HG02678 (cell line): ENCODE measurements around the gene PCDHGA1.
A peak's percentile ranks its signal among the peaks of the same experiment; 100 is the strongest.

Source experiments
- ATAC-seq: cut with Tn5 transposase; IDR thresholded peaks from one replicate; pipeline ENCODE4 v1.9.1; 2021; ENCODE audit warnings: mild to moderate bottlenecking, moderate library complexity; ENCODE audit not compliant: unreplicated experiment

PCDHGA1 gene

GRCh38 chr5:141439411-141440141, 109.3 kb downstream of the PCDHGA1 start:
- ATAC-seq, result no peak

GRCh38 chr5:141440341-141440740, 110.0 kb downstream of the PCDHGA1 start:
- ATAC-seq, result no peak

DNA sequence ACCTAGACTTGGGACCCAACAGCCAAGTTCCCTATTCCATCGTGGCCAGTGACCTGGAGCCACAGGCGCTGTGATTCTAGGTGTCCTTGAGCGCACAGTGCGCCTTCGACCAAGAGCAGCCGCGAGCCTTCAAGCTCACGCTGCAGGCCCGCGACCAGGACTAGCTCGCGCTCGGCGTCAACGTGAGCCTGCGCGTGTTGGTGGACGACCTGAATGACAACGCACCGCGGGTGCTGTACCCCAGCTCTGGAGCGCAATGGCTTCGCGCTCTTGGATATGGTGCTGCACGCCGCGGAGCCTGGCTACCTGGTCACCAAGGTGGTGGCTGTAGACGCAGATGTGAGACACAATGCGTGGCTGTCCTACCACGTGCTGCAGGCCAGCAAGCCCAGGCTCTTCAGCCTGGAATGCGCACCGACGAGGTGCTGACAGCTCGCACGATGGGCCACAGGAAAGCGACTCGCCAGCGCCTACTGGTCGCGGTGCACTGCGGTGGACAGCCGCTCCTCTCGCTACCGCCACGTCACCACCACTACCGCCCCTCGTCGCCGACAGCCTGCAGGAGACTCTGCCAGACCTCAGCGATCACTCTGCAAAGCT, 111.4 kb downstream of the PCDHGA1 start:
- no peak for ATAC-seq

GRCh38 chr5:141465351-141465750, 135.0 kb downstream of the PCDHGA1 start:
- no peak for ATAC-seq

GRCh38 chr5:141475625-141476131, 145.4 kb downstream of the PCDHGA1 start, which contains the start of gene PCDHGC3:
Gene PCDHGC3, plus strand, starts transcription at chr5:141475966. Its CDS starts 151 bp downstream, at chr5:141476117.
- peak; percentile 98 for ATAC-seq

GRCh38 chr5:141476132-141476911, 146.0 kb downstream of the PCDHGA1 start:
- ATAC-seq, result peak; percentile 19

GRCh38 chr5:141477044-141477575, 146.8 kb downstream of the PCDHGA1 start:
- no peak for ATAC-seq

GRCh38 chr5:141477815-141478214, 147.5 kb downstream of the PCDHGA1 start:
- ATAC-seq, result no peak

DNA sequence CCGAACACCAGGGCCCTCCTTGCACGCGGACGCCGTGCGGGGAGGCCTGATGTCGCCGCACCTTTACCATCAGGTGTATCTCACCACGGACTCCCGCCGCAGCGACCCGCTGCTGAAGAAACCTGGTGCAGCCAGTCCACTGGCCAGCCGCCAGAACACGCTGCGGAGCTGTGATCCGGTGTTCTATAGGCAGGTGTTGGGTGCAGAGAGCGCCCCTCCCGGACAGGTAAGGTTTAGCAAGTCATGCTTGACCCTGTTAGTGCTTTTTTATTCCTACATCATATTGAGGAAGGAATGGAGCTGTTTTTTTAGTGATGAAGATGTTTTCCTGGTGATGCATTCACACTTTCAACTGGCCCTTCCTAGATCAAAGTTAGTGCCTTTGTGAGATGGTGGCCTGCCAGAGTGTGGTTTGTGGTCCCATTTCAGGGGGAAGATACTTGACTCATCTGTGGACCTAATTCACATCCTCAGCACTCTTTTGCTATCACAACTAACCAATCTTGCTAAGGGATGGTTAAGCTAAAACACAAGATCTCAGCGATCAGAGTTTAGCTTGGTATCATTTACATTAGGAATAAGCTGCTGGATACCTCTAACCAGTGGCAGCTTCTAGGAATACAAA, 148.1 kb downstream of the PCDHGA1 start:
- no peak for ATAC-seq

GRCh38 chr5:141479776-141480175, 149.5 kb downstream of the PCDHGA1 start:
- ATAC-seq, result no peak

- ATAC-seq, result no peak
Measured at GRCh38 chr5:141483902-141484301, 153.6 kb downstream of the PCDHGA1 start.

- ATAC-seq, result no peak
Measured at GRCh38 chr5:141484310-141484640, 154.0 kb downstream of the PCDHGA1 start.

- ATAC-seq, result peak; percentile 70
Measured at GRCh38 chr5:141484641-141485311, 154.5 kb downstream of the PCDHGA1 start, which contains the start of gene PCDHGC4. Gene PCDHGC4, plus strand, starts transcription at chr5:141485030. Its CDS starts 144 bp downstream, at chr5:141485174.

DNA sequence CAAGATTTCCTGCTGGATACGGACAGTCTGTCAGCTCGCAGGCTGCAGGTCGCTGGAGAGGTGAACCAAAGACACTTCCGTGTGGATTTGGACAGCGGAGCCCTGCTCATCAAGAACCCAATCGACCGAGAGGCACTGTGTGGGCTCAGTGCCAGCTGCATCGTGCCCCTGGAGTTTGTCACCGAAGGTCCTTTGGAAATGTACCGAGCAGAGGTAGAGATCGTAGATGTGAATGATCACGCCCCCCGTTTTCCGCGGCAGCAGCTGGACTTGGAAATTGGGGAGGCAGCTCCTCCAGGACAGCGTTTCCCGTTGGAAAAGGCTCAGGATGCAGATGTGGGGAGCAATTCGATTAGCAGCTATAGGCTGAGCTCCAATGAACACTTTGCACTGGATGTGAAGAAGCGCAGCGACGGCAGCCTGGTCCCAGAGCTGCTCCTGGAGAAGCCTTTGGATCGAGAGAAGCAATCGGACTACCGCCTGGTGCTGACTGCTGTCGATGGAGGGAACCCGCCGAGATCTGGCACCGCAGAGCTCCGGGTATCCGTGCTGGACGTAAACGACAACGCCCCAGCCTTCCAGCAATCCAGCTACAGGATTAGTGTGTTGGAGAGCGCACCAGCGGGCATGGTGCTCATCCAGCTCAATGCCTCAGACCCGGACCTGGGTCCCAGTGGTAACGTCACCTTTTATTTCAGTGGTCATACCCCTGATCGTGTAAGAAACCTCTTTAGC, 155.2 kb downstream of the PCDHGA1 start:
- peak; percentile 25 for ATAC-seq

DNA sequence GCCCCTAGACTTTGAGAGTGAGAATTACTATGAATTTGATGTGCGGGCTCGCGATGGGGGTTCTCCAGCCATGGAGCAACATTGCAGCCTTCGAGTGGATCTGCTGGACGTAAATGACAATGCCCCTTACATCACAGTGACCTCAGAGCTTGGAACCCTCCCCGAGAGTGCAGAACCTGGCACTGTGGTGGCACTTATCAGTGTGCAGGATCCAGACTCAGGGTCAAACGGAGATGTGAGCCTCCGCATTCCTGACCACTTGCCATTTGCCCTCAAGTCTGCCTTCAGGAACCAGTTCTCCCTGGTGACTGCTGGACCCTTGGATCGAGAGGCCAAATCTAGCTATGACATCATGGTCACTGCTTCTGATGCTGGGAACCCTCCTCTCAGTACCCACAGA, 155.8 kb downstream of the PCDHGA1 start:
- no peak for ATAC-seq

DNA sequence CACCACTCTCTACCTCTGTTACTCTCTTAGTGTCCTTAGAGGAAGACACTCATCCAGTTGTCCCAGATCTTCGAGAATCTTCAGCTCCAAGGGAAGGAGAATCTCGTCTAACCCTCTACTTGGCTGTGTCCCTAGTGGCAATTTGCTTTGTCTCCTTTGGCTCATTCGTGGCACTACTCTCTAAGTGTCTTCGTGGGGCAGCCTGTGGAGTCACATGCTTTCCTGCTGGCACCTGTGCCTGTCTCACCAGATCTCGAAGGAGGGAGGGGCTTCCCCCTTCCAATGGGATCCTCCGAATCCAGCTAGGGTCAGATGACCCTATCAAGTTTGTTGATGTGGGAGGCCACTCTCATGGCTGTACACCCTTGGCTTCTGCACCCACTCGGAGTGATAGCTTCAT, 156.8 kb downstream of the PCDHGA1 start:
- no peak for ATAC-seq

GRCh38 chr5:141488591-141489561, 158.6 kb downstream of the PCDHGA1 start, which contains the start of gene PCDHGC5:
Gene PCDHGC5, plus strand, starts transcription at chr5:141489081. Its CDS starts 160 bp downstream, at chr5:141489241.
- ATAC-seq, result no peak

DNA sequence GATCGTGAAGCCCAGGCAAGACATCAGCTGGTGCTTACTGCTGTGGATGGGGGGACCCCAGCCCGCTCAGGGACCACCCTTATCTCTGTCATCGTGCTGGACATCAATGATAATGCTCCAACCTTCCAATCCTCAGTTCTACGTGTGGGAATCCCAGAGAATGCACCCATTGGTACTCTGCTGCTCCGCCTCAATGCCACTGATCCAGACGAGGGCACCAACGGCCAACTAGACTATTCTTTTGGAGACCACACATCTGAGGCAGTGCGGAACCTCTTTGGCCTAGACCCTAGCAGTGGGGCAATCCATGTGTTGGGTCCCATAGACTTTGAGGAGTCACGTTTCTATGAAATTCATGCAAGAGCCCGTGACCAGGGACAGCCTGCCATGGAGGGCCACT, 159.5 kb downstream of the PCDHGA1 start:
- no peak for ATAC-seq
